GM21526 (cell line): ENCODE results near the gene TNFRSF1A.
"Not testable (repeated sequence)": the region's sequence is repeated elsewhere in the genome, so short reads cannot be mapped to it uniquely, and the experiment has no call there.

Source experiments
- ATAC-seq: cut with Tn5 transposase; IDR thresholded peaks from one replicate; pipeline ENCODE4 v1.9.1; 2021; ENCODE audit warnings: moderate library complexity; ENCODE audit not compliant: unreplicated experiment, low FRiP score

TNFRSF1A gene

GRCh38 chr12:6310771-6311610 lies 30.9 kb downstream of the TNFRSF1A start:
- no peak for ATAC-seq

- ATAC-seq: no peak
These were observed 34.3 kb downstream of the TNFRSF1A start for GRCh38 chr12:6307529-6307928.

GRCh38 chr12:6306599-6307220 lies 35.2 kb downstream of the TNFRSF1A start:
- ATAC-seq: no peak

GRCh38 chr12:6306151-6306550 lies 35.7 kb downstream of the TNFRSF1A start:
- ATAC-seq: no peak

- no peak for ATAC-seq
These were observed 38.8 kb downstream of the TNFRSF1A start for GRCh38 chr12:6303071-6303470.

- no peak for ATAC-seq
These were observed 39.3 kb downstream of the TNFRSF1A start for GRCh38 chr12:6302621-6303020.

- no peak for ATAC-seq
These were observed 40.2 kb downstream of the TNFRSF1A start for GRCh38 chr12:6301721-6302120.

- ATAC-seq: no peak
These were observed 44.7 kb downstream of the TNFRSF1A start for GRCh38 chr12:6297170-6297569.

- no peak for ATAC-seq
These were observed 46.6 kb downstream of the TNFRSF1A start for GRCh38 chr12:6295094-6295811.

- ATAC-seq: no peak
These were observed 47.5 kb downstream of the TNFRSF1A start for GRCh38 chr12:6294156-6295093.

GRCh38 chr12:6292606-6293005 lies 49.3 kb downstream of the TNFRSF1A start:
- no peak for ATAC-seq

GRCh38 chr12:6289906-6290305 lies 52.0 kb downstream of the TNFRSF1A start:
- ATAC-seq: not testable (repeated sequence)

GRCh38 chr12:6289081-6289480 lies 52.8 kb downstream of the TNFRSF1A start:
- not testable (repeated sequence) for ATAC-seq

GRCh38 chr12:6288235-6288634 lies 53.6 kb downstream of the TNFRSF1A start:
- ATAC-seq: no peak

GRCh38 chr12:6285532-6286306 lies 56.2 kb downstream of the TNFRSF1A start:
- ATAC-seq: no peak

- ATAC-seq: no peak
These were observed 56.8 kb downstream of the TNFRSF1A start for GRCh38 chr12:6285063-6285477.

GRCh38 chr12:6284273-6284672 lies 57.6 kb downstream of the TNFRSF1A start:
- ATAC-seq: no peak

GRCh38 chr12:6282453-6282840 lies 59.4 kb downstream of the TNFRSF1A start:
- no peak for ATAC-seq

- no peak for ATAC-seq
These were observed 60.6 kb downstream of the TNFRSF1A start for GRCh38 chr12:6281081-6281809.
